Measurements from ENCODE around the gene SS18L1.

Gene SS18L1

DNA sequence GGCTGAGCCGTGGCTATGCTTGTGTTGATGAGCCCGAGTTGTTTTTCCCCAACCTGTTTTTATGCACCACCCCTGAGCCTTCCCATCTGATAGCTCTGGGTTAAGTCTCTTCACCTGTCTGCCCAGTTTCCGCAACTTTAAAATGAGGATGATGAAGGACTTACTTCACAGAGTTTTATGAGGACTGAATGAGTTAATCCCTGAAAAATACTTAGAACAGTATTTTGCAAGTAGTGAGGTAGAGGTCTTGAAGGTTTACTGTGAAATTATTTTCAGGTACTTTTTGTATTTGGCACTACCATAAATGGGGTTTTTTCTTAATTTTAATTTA lies 42.5 kb downstream of the SS18L1 start:
- Histone ChIP-seq H3K4me1 (peaks cover 0 to 32% (median 22%) of the 10 kb centered on the region in 4 donors), H3K36me3 (peaks cover 8 to 17% (median 15%) of the 10 kb centered on the region in 3 donors), H3K27me3 (no peaks in the 10 kb centered on the region), H3K27ac (no peak overlapping the region), H3K4me3 (no peak overlapping the region), H3K9me3 (no peaks in the 10 kb centered on the region)
- intact Hi-C loops (cut with DNase I; ENCODE audit: low total_unique reads), result loop anchor here (10.0 kb wide), 1 partner anchor 49 kb away; the partner anchor contains the start of gene OSBPL2
- TF ChIP-seq, protein P1, sequence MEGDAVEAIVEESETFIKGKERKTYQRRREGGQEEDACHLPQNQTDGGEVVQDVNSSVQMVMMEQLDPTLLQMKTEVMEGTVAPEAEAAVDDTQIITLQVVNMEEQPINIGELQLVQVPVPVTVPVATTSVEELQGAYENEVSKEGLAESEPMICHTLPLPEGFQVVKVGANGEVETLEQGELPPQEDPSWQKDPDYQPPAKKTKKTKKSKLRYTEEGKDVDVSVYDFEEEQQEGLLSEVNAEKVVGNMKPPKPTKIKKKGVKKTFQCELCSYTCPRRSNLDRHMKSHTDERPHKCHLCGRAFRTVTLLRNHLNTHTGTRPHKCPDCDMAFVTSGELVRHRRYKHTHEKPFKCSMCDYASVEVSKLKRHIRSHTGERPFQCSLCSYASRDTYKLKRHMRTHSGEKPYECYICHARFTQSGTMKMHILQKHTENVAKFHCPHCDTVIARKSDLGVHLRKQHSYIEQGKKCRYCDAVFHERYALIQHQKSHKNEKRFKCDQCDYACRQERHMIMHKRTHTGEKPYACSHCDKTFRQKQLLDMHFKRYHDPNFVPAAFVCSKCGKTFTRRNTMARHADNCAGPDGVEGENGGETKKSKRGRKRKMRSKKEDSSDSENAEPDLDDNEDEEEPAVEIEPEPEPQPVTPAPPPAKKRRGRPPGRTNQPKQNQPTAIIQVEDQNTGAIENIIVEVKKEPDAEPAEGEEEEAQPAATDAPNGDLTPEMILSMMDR (IDR thresholded peaks at IDR 0.05), result no peak
- no peak for DNase-seq

DNA sequence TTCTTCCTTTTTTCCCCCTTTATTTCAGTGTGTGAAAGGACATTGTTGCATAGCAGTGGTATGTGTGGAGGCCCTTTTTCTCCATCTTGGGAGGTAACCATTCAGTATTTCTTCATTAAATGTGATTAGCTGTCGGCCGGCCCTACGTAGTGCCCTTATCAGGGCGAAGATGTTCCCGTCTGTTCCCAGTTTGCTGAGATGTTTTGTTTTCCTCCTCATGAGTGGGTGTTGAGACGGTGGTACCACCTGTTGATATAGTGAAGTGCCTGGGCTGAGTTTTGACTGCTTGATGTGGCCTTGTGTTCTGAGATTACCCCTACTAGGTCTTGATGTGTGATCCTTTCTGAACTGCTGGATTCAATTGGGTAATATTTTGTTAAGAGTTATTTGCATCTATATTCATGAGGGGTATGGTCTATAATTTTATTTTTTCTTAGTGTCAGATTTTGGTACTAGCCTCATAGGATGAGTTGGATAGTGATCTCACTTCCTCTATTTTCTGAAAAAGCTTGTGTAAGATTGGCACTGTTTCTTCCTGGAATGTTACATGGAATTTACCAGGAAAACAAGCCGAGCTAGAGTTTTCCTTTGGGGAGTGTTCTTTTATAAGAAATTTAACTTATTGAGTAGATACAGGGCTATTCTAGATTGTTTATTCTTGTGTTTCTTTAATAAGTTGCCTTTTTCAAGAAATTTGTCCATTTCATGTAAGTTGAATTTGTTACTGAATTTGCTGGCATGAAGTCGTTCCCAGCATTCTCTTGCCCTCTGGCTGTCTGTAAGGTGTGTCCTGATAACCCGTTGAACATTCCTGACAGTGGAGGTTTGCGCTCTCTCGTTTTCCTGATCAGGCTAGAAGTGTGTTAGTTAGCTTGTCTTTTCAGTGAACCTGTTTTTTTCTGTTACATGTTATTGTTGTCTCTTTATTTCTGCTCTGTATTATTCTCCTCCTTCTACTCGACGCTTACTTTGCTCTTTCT lies 43.6 kb downstream of the SS18L1 start:
- Histone ChIP-seq H3K4me3 (no peak overlapping the region), H3K27ac (no peak overlapping the region), H3K4me1 (peaks cover 0 to 29% (median 21%) of the 10 kb centered on the region in 4 donors), H3K36me3 (peaks cover 8 to 28% (median 16%) of the 10 kb centered on the region in 3 donors), H3K27me3 (no peaks in the 10 kb centered on the region), H3K9me3 (no peaks in the 10 kb centered on the region)
- DNase-seq, result no peak
- TF ChIP-seq, protein P1 (IDR thresholded peaks at IDR 0.05), result no peak
- intact Hi-C loops (cut with DNase I; ENCODE audit: low total_unique reads), result loop anchor here (10.0 kb wide), 1 partner anchor 48 kb away; the partner anchor contains the start of gene OSBPL2

DNA sequence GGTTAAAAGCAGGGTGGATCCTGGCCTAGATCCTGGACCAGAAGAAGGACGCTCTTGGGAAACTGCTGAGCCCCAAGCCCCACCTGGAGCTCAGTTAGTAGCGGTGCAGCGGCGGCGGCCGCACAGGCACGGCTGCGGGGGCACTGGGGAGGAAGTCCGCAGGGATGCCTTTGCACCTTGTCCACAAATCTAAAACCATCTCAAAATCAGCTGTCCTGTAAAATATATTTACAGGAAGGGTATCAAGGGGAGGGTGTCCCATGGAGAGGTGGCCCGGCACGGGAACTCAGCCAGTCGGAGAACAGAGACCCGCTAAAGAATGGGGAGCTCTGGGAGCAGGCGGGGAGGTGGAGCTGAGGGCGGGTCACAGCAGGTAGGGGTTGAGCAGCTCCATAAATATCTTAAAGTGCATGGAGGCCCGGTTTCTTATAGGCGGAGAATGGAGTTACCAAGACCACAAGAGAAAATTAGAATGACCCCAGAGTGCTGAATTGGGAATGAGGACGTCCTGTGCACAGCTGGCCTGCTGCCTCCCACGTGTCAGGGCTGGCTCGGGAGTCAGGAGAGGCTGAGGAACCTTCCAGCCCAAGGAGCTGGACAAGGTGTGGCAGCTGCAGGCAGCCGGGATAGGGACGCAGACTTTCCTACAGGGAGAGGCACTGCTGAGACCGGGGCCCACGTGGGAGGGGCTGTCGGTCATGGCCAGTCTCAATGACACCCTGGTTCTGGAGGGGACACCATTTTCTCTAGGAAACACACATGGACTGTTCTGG lies 47.3 kb downstream of the SS18L1 start:
- no peaks in the 10 kb centered on the region for H3K9me3 ChIP-seq

DNA sequence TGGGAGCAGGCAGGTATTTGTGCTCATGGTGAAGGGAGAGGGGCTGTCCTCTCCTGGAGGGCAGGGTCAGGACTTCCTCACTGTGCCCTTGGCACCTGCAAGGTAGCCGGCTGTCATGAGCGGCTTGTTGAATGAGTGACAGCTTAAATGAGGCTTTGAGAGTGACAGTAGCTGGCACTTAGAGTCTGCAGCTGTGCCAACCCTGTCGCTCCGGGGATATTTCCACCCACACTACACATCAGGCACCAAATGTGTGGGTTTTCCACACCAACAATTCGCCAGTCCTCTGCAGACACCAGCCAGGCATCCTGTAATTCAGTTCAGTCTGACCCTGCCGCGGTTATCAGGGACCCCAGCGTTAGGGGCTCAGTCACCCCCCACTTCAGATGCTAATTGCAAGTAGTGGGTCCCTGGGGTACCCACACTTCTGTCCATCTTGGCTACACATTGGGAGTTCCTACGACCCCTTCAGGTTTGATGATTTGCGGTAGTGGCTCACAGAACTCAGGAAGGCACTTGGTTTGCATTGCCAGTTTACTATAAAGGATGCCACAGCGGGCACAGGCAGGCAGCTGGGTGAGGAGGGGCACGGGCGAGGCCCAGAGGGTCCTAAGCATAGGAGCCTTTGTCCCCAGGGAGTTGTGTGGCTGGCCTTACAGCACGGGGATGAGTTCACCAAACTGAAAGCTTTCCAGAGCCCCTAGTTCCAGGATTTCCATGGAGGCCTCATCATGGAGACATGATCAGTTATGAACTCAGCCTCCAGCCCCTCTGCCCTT lies 48.4 kb downstream of the SS18L1 start:
- TF ChIP-seq, protein P1 (IDR thresholded peaks at IDR 0.05), result no peak
- Histone ChIP-seq H3K36me3 (peaks cover 20 to 68% (median 38%) of the 10 kb centered on the region in 3 donors), H3K27me3 (no peaks in the 10 kb centered on the region), H3K4me1 (peaks cover 0 to 8% (median 2%) of the 10 kb centered on the region in 4 donors), H3K9me3 (no peaks in the 10 kb centered on the region), H3K27ac (no peak overlapping the region), H3K4me3 (no peak overlapping the region)
- intact Hi-C loops (cut with DNase I; ENCODE audit: low total_unique reads), result no loop called here
- DNase-seq, result no peak

More for the DNA sequence above, 47.3 kb downstream of the SS18L1 start:
- Histone ChIP-seq H3K27me3 (no peaks in the 10 kb centered on the region), H3K4me1 (peaks cover 0 to 11% (median 4%) of the 10 kb centered on the region in 4 donors), H3K36me3 (peaks cover 11 to 57% (median 28%) of the 10 kb centered on the region in 3 donors), H3K4me3 (no peak overlapping the region), H3K27ac (no peak overlapping the region)
- TF ChIP-seq, protein P1 (IDR thresholded peaks at IDR 0.05), result no peak
- intact Hi-C loops (cut with DNase I; ENCODE audit: low total_unique reads), result no loop called here
- DNase-seq, result no peak

DNA sequence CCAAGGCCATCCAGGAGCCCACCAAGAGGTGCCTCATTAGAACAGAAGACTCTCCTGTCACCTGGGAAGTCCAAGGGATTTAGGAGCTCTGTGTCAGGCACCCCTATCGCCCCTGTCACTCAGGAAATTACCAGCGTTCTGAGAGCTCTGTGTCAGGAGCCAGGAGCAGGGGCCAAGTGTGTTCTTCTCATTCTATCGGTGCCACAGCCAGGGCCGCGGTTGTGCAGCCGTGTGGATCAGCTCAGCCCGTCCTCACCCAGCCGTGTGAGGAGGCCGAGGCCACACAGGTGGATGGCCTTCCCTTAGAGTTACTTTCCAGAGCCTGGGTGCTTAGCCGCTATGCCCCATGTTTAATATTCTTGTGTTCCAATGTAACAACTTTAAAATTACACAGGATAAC lies 49.1 kb downstream of the SS18L1 start:
- no peak for DNase-seq
- intact Hi-C loops (cut with DNase I; ENCODE audit: low total_unique reads), result no loop called here
- Histone ChIP-seq H3K27ac (no peak overlapping the region), H3K9me3 (no peaks in the 10 kb centered on the region), H3K4me3 (no peak overlapping the region), H3K27me3 (no peaks in the 10 kb centered on the region), H3K36me3 (peaks cover 26 to 75% (median 41%) of the 10 kb centered on the region in 3 donors), H3K4me1 (peaks cover 0 to under 1% (median 0%) of the 10 kb centered on the region in 4 donors)
- TF ChIP-seq, protein P1 (IDR thresholded peaks at IDR 0.05), result no peak
